Superior temporal gyrus (tissue), 1 donor: ENCODE measurements around the gene SPEM2.

ENCODE experiments used
- DNase-seq: peaks from one replicate; pipeline ENCODE4 v3.0.0-alpha.2; 2016; ENCODE audit errors: extremely low spot score

The SPEM2 gene

GRCh38 chr17:7403977-7404736, 21.3 kb upstream of the SPEM2 start, which contains the start of gene TMEM256:
Gene TMEM256 (minus strand): TSS chr17:7404097. CDS start chr17:7404084, 13 bp downstream.
- peak; percentile 99 for DNase-seq

DNA sequence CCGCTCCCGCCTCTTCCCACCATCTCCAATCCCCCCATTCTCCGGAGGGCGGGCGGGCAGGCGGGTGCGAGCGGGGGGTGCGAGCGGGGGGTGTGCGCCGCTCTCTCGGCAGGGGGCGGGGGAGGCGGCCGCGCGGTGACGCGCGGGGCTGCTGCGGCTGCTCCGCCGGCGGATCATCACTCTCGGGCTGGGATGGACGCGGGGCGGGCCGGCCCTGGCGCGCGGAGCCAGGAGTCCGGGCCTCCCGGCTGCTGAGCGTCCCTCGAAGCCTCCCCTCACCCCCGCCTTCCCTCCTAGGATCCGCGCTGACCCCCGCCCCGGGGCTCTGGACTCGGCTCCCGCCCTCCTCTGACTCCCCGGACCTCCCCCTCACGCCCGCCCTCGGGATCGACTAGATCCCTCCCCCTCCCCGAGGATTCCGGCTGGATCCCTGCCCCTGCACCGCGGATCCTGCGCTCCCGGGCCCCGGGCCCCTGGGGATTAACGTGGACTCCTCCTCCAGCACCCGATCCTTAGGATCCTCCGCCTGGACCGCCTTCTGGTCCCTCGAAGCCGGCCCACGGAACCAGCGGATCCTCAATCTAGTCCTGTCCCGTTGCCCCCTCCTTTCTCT, 20.6 kb upstream of the SPEM2 start:
- DNase-seq = no peak

DNA sequence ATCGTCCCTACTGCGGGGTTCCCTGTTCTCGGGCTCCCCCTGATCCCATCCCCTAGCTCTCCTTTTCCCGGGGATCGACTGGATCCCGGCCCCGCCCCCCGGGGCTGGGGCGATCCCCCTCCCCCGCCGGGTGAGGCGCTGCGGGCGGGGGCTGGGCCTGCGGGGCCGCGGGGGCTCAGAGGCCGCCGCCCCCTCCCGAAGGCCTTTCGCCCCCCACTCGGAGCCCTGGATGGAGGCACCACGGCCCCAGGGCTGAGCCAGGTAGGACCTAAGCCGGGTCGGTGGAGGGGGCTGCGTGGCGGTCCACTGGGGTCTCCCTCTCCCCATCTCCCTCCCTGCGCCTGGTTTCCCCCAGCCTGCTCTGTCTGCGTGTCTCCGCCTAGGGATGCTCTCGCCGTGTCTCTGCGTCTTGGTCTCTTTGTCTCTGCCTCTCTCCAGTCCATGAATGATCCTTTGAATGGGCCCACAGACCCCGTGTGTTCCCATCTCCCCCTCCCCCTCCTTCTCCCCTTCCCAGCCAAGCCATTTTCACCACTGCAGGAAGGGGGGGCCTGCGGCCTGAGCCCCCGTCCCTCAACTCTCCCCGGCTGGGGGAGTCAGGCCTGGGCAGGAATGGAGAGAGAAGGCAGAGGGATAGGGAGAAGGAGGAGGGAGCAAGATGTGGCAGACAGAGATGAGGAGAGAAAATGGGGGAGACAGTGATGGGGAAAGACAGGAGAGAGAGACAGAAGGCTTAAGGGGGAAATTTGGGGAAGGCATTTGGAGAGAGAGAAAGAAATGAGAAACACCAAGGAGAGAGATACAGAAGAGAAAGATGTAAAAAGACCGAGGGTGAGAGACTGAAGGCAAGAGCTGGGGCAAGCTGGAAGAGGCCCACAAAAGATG, 19.8 kb upstream of the SPEM2 start:
- DNase-seq = no peak

- DNase-seq = no peak
These were observed 19.1 kb upstream of the SPEM2 start for GRCh38 chr17:7406235-7406825.

DNA sequence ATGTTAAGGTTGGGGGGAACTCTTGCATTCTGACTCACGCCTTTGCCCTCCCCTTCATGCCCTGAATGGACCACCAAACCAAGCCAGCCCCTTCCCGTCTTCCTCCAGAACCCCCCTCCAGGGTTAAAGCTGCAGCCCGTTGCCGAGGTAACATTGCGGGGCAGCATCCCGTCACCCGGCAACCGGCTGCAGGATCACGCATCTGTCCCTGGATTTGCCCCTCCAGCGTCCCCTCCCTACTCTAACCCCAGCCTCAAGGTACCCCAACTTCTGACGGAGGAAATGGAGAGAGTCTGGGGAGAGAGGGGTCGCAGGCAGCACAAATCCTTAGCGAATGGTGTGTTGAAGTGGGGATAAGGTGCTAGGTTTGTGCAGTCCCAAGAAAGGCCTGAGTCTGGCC, 18.3 kb upstream of the SPEM2 start:
- DNase-seq = no peak

- no peak for DNase-seq
These were observed 17.7 kb upstream of the SPEM2 start, which contains the start of gene NLGN2 for GRCh38 chr17:7407485-7408251. Gene NLGN2 (plus strand): TSS chr17:7407845. CDS start chr17:7408256, 411 bp downstream.

GRCh38 chr17:7408252-7408727, 17.1 kb upstream of the SPEM2 start:
- no peak for DNase-seq

- no peak for DNase-seq
These were observed 16.6 kb upstream of the SPEM2 start for GRCh38 chr17:7408863-7409262.

DNA sequence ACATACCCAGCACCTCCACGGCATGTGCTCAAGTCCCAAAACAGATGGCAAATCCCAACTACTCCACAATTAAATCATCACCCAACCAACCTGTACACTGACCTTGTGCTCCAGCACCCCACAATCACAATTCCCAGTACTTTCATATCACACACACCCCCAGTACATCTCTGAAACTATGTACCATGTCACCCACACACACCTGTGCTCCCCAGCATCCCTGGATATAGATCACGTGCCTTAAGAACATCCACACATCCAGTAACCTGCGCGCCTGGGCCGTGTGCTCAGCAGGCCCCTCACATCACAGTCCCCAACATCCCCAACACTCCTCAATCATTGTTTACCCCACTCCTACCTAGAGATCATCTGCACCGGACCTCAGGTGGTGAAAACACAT, 15.7 kb upstream of the SPEM2 start:
- DNase-seq = no peak

DNA sequence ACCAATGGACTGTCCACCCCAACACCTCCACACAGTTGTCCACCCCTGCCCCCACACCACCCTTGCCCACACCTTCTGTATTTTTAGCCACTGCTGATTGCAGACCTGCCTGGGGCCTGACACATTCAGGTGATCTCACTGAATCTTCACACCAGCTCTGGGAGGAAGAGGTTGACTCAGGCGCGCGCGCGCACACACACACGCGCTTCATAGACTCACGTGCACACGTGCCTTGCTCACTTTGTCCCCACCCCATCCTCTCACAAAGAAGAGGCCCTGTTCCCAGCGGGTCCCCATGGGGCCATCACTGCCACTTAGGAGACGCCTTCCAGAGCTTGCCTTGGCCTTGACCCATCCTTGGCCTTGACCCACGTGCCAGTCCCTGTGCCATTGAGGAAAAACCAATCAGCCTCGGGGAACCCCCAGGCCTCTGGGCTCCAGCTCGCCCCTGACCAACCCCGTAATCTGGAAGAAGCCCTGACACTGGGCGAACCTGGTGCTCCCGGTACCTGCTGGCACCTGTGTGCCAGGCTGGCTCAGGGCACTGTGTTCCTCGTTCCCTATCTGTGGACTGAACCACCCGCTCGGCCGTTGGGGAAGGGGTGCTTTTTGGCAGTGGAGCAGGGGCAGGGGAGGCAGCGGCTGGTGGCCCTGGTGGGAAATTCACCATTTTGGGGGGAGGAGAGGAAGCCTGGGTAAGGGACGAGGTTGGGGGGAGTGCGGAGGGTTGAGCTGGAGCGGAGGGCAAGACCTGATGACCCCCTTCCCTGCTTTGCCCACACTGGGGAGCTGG, 14.6 kb upstream of the SPEM2 start:
- DNase-seq = no peak

- no peak for DNase-seq
These were observed 14.0 kb upstream of the SPEM2 start for GRCh38 chr17:7411427-7411750.

DNA sequence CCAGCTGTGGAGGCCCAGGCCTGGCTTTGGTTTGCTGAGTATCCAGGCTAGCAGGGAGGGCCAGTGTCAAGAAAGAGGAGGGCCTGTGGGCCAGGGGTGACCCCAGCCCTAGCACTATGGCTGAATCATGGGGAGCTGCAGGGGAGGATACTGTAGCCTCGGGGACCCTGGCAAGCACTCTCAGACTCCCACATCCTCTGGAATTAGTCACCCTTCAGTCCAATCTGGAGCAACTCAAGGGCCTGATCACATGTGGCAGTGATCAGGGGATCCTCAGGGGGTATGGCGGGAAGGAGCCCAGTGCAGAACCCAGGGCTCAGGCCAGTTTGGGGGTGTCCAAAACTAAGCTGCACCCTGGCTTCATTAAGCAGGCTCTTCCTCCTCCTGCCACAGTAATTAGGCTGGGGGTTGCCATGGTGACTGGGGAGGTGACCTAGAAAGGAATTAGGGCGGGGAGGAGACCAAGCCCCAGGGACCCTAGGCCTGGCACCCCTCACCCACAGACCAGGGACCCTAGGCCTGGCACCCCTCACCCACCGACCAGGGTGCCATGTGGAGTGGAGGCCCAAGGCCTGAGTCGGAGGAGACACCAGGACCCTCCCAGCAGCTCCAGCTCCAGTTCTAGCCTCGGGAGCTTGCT, 11.9 kb upstream of the SPEM2 start:
- DNase-seq = no peak

- no peak for DNase-seq
These were observed 10.6 kb upstream of the SPEM2 start for GRCh38 chr17:7414837-7415236.

DNA sequence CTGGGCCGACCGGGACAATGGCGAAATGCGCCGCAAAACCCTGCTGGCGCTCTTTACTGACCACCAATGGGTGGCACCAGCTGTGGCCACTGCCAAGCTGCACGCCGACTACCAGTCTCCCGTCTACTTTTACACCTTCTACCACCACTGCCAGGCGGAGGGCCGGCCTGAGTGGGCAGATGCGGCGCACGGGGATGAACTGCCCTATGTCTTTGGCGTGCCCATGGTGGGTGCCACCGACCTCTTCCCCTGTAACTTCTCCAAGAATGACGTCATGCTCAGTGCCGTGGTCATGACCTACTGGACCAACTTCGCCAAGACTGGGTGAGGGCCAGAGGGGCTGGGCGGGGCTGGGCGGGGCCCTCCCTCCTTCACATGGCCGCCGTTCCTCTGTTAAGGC, 9.6 kb upstream of the SPEM2 start:
- no peak for DNase-seq

GRCh38 chr17:7416323-7416722, 9.1 kb upstream of the SPEM2 start:
- DNase-seq = no peak

- DNase-seq = no peak
These were observed 8.3 kb upstream of the SPEM2 start for GRCh38 chr17:7417056-7417655.

DNA sequence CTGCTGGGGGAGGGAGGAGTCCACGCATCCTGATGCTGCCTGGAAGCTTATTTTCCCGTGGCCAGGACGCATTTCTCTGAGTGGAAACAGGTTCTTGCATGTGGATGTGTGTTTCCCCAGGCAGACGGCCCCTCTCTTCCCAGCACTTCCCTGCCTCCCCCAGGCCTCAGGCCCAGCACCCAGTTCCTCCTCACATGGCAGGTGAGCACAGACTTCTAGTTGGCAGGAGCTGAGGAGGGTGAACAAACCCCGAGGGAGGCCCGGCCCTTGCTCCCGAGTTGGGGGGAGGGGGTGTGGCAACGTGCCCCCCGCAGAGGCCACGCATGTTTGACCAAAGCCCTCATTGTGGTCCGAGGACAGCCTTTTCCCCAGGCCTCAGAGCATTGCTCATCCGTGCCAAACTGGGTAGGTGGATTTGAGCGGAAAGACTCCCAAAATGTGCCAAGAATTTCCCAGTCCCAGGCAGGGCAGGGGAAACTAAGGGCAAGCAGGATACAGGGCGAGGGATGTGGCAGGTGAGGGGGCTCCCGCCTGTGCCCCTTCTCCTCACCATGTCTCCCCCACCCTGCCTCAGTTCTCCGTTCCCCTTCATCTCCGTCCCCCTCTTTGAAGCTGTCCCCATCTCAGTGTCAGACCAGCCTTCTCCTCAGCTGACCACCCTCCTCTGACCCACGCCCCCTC, 6.8 kb upstream of the SPEM2 start:
- no peak for DNase-seq

DNA sequence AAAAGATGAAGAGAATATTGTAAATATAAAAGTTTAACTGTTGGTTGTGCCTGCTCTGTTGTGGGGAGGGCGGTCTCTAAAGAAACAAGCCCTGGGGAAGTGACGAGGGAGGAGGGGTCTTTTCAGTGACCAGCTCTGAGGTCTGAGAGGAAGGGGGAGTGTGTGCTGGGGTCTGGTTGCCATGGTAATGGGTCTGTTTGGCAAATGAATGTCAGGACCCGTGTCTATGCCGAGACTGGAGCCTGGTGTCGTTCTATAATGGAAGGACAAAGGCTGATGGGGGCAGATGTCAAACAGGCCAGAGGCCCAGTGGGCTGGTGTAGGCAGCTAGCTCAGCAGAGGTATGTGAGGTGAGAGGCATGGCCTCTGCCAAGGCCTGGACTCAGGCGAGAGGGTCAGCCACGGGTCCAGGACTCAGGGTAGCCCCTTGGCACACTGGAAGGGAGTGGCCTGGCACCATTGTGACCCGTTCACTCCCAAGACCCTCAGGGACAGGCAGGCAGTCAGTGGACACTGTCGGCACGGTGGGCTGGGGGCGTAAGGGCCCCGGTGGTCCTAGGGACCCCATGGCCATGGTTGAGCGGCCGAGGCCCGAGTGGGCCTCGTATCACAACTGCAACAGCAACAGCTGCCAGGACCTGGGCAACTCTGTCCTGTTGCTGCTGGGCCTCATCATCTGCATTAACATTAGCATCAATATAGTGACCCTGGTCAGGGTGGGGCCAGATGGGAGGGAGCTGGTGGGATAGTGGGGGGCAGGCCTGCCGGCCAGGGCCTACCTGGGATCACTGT, 5.4 kb upstream of the SPEM2 start, which contains the start of gene SPEM1:
Gene SPEM1, plus strand, starts transcription at position 506 of the 792 bp plus-strand sequence. Its CDS starts 61 bp downstream, at position 567.
- no peak for DNase-seq
